GM21723 (cell line): ENCODE data around the gene LTBR.

Source experiments
- ATAC-seq: cut with Tn5 transposase; IDR thresholded peaks from one replicate; pipeline ENCODE4 v1.9.1; 2021; ENCODE audit warnings: mild to moderate bottlenecking, moderate library complexity; ENCODE audit not compliant: unreplicated experiment

Gene LTBR

GRCh38 chr12:6367065-6367968 is 16.6 kb upstream of the LTBR start:
- no peak for ATAC-seq

GRCh38 chr12:6367969-6368892 is 15.7 kb upstream of the LTBR start:
- ATAC-seq, result no peak

GRCh38 chr12:6368906-6369525 is 14.9 kb upstream of the LTBR start:
- ATAC-seq, result no peak

- ATAC-seq, result no peak
Observed at GRCh38 chr12:6369916-6370575, 13.9 kb upstream of the LTBR start.

- no peak for ATAC-seq
Observed at GRCh38 chr12:6370576-6370935, 13.4 kb upstream of the LTBR start.

- no peak for ATAC-seq
Observed at GRCh38 chr12:6370994-6371754, 12.8 kb upstream of the LTBR start.

- no peak for ATAC-seq
Observed at GRCh38 chr12:6372403-6373003, 11.5 kb upstream of the LTBR start.

- no peak for ATAC-seq
Observed at GRCh38 chr12:6373022-6373787, 10.8 kb upstream of the LTBR start.

- ATAC-seq, result no peak
Observed at GRCh38 chr12:6374028-6374785, 9.8 kb upstream of the LTBR start.

GRCh38 chr12:6374786-6375160 is 9.2 kb upstream of the LTBR start:
- ATAC-seq, result no peak

GRCh38 chr12:6375269-6376078 is 8.5 kb upstream of the LTBR start, which contains the start of gene SCNN1A:
Gene SCNN1A, minus strand, starts transcription at chr12:6375563. Its CDS starts 780 bp downstream, at chr12:6374783.
- ATAC-seq, result no peak

- no peak for ATAC-seq
Observed at GRCh38 chr12:6376079-6376869, 7.7 kb upstream of the LTBR start.

GRCh38 chr12:6376870-6377666 is 6.9 kb upstream of the LTBR start:
- no peak for ATAC-seq

- no peak for ATAC-seq
Observed at GRCh38 chr12:6377667-6377994, 6.3 kb upstream of the LTBR start.

GRCh38 chr12:6378709-6379472 is 5.1 kb upstream of the LTBR start:
- no peak for ATAC-seq
